OCI-LY3 (cell line): Measurements from ENCODE around the gene NANOS2.

Experiments
- EZH2phosphoT487 ChIP-seq: fragments of 200-600 bp; shearing (Covaris generic); IDR thresholded peaks from 2 replicates; pipeline ENCODE4 v1.6.1; 2018; ENCODE audit warnings: antibody characterized with exemption, mixed run types, low read depth
- TF ChIP-seq, protein P1 (sequence below): fragments of 200-600, 300-600 bp; sonication (generic); IDR thresholded peaks from 2 replicates; pipeline ENCODE4 v1.5.1; 2014; ENCODE audit warnings: antibody characterized with exemption, low read length, low read depth

DNA sequence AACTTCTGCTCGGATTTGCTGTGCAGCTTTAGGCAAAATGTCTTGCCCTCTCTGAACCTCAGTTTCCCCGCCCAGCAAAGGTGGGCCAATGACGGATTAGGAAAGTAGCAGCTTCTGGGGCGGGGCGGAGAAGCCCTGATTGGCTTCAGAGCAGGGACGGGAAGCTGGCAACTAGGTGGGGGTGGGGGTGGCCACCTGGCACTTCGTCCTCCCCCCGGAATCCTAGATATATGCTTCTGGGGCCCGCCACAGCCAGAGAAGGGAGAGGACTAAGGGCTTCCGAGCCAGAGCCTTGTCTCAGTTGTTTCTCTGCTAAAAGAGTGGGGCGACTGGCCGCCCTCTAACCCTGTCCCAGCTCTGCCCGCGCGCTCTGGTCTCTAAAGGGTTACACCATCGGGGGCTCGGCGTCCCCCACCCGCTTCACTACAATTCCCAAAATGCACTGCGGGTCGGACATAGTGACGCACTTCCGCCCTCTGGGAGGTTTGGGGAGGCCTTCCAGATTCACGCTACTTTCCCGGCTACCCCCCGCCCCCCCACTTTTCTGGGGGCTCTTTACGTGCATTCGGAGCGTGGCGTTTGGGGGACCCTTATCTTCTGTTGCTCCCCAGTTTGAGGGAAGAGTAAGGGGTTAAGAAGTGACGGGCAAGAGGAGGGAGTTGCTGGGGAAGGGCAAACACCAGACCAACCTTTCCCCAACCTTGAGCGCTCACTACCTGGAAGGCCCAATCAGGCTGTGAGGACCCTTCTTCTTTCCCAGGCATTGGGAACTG is 28.0 kb downstream of the NANOS2 start:
- TF ChIP-seq, protein P1, sequence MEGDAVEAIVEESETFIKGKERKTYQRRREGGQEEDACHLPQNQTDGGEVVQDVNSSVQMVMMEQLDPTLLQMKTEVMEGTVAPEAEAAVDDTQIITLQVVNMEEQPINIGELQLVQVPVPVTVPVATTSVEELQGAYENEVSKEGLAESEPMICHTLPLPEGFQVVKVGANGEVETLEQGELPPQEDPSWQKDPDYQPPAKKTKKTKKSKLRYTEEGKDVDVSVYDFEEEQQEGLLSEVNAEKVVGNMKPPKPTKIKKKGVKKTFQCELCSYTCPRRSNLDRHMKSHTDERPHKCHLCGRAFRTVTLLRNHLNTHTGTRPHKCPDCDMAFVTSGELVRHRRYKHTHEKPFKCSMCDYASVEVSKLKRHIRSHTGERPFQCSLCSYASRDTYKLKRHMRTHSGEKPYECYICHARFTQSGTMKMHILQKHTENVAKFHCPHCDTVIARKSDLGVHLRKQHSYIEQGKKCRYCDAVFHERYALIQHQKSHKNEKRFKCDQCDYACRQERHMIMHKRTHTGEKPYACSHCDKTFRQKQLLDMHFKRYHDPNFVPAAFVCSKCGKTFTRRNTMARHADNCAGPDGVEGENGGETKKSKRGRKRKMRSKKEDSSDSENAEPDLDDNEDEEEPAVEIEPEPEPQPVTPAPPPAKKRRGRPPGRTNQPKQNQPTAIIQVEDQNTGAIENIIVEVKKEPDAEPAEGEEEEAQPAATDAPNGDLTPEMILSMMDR, result no peak
- TF ChIP-seq EZH2phosphoT487, result no peak
